HepG2 (cell line): ENCODE results near the gene CCL17. TPM values are rescaled to one million over a fixed set of nuclear protein-coding genes. Genes with fewer than 3 reads are reported as not detected.

Source experiments
- ATM ChIP-seq: fragments of 450-650 bp; IDR thresholded peaks from 2 replicates; pipeline ENCODE4 v1.7.1; 2017; ENCODE audit warnings: mild to moderate bottlenecking, borderline replicate concordance
- ATRX ChIP-seq: sonication (generic); formaldehyde crosslinking; IDR thresholded peaks from 2 replicates; pipeline ENCODE4 v1.4.0; 2020; ENCODE audit warnings: missing genetic modification reagents, borderline replicate concordance
- CHD4 ChIP-seq: fragments of 200-600 bp; sonication (generic); IDR thresholded peaks from 2 replicates; pipeline ENCODE4 v1.7.0; 2017; ENCODE audit warnings: mild to moderate bottlenecking, low read length, borderline replicate concordance
- CREB1 ChIP-seq, 2 experiments: fragments of 450-650 bp in 1 of 2; IDR thresholded peaks; 2 replicates each; pipeline ENCODE4 v1.6.1; 2016 to 2017; ENCODE audit warnings: control low read depth in 1 of 2, mild to moderate bottlenecking in 1 of 2, missing compliant biosample characterization in 1 of 2, missing genetic modification characterization in 1 of 2
- DNMT1 ChIP-seq: sonication (generic); formaldehyde crosslinking; IDR thresholded peaks from 2 replicates; pipeline ENCODE4 v1.5.1; 2020; ENCODE audit warnings: mild to moderate bottlenecking, missing genetic modification reagents
- ESRRA ChIP-seq: sonication (generic); formaldehyde crosslinking; IDR thresholded peaks from 2 replicates; pipeline ENCODE4 v1.5.1; 2020; ENCODE audit warnings: mild to moderate bottlenecking, low read depth, missing genetic modification reagents
- HOXA5 ChIP-seq: sonication (generic); formaldehyde crosslinking; IDR thresholded peaks from 2 replicates; pipeline ENCODE4 v1.4.0; 2020; ENCODE audit warnings: missing genetic modification reagents
- JARID2 ChIP-seq: sonication (generic); formaldehyde crosslinking; IDR thresholded peaks from 2 replicates; pipeline ENCODE4 v1.8.1; 2023; ENCODE audit warnings: missing genetic modification reagents, inconsistent platforms; ENCODE audit not compliant: insufficient replicate concordance
- MED13 ChIP-seq: sonication (generic); formaldehyde crosslinking; IDR thresholded peaks from 2 replicates; pipeline ENCODE4 v1.5.0; 2020; ENCODE audit warnings: missing genetic modification reagents
- MZF1 ChIP-seq: sonication (generic); formaldehyde crosslinking; IDR thresholded peaks from 2 replicates; pipeline ENCODE4 v1.8.1; 2023; ENCODE audit warnings: mild to moderate bottlenecking, missing genetic modification reagents, borderline replicate concordance
- POLR2A ChIP-seq, 2 experiments: IDR thresholded peaks; 2 replicates each; pipeline ENCODE4 v1.6.1; 2011; ENCODE audit warnings: low read depth in 2 of 2, low read length in 2 of 2, mild to moderate bottlenecking in 1 of 2, moderate library complexity in 1 of 2; ENCODE audit not compliant: insufficient read depth in 1 of 2
- POLR2AphosphoS5 ChIP-seq: IDR thresholded peaks from 2 replicates; pipeline ENCODE4 v1.6.1; 2012; ENCODE audit warnings: low read depth, low read length
- RBAK ChIP-seq: sonication (generic); formaldehyde crosslinking; IDR thresholded peaks from 2 replicates; pipeline ENCODE4 v1.5.1; 2020; ENCODE audit warnings: mild to moderate bottlenecking, missing genetic modification reagents
- SMYD3 ChIP-seq: sonication (generic); formaldehyde crosslinking; IDR thresholded peaks from 2 replicates; pipeline ENCODE4 v1.8.1; 2023; ENCODE audit warnings: mild to moderate bottlenecking, missing genetic modification reagents
- SP140L ChIP-seq: sonication (generic); formaldehyde crosslinking; IDR thresholded peaks from 2 replicates; pipeline ENCODE4 v1.4.0; 2020; ENCODE audit warnings: missing genetic modification reagents, borderline replicate concordance
- TEAD2 ChIP-seq: sonication (generic); formaldehyde crosslinking; IDR thresholded peaks from 2 replicates; pipeline ENCODE4 v1.9.0; 2021; ENCODE audit warnings: missing genetic modification reagents
- TOE1 ChIP-seq: sonication (generic); formaldehyde crosslinking; IDR thresholded peaks from 2 replicates; pipeline ENCODE4 v1.4.0; 2020; ENCODE audit warnings: mild to moderate bottlenecking, missing genetic modification reagents
- ZNF121 ChIP-seq: sonication (generic); formaldehyde crosslinking; IDR thresholded peaks from 2 replicates; pipeline ENCODE4 v1.5.0; 2020; ENCODE audit warnings: mild to moderate bottlenecking, missing genetic modification reagents
- ZNF7 ChIP-seq: IDR thresholded peaks from 2 replicates; pipeline ENCODE4 v1.6.1; 2016; ENCODE audit warnings: missing biosample characterization, missing genetic modification reagents
- ZNF775 ChIP-seq: sonication (generic); formaldehyde crosslinking; IDR thresholded peaks from 2 replicates; pipeline ENCODE4 v1.4.0; 2020; ENCODE audit warnings: missing genetic modification reagents, mild to moderate bottlenecking, moderate library complexity, borderline replicate concordance
- ZNF883 ChIP-seq: sonication (generic); formaldehyde crosslinking; IDR thresholded peaks from 2 replicates; pipeline ENCODE4 v1.5.1; 2020; ENCODE audit warnings: mild to moderate bottlenecking, missing genetic modification reagents; ENCODE audit errors: not compliant biosample characterization
- polyA plus RNA-seq, 8 experiments: library from polyadenylated mRNA; depleted of rRNA in 3 of 8; stranded (reverse) in 7 of 8; unstranded in 1 of 8; fragments of >200 nt; fragmentation: Illumina TruSeq in 4 of 8; extraction: Trizol in 4 of 8; gene quantifications; 2 replicates each; pipeline versions ENCODE4 v1.2.1 to v1.2.3, GENCODE V29; 2011 to 2016; ENCODE audit warnings: low read depth in 4 of 8, missing spikeins in 1 of 8, mixed read lengths in 1 of 8; ENCODE audit not compliant: insufficient read depth in 1 of 8
- total RNA-seq, 5 experiments: library from RNA; depleted of rRNA; stranded (reverse); fragments of >200 nt; fragmentation: Illumina TruSeq; extraction: Trizol; gene quantifications; 2 replicates each; pipeline ENCODE4 v1.2.3, GENCODE V29; 2016; ENCODE audit warnings: low read depth in 1 of 5
- TF ChIP-seq, protein P1 (sequence below): sonication (generic); formaldehyde crosslinking; IDR thresholded peaks from 2 replicates; pipeline ENCODE4 v1.4.0; 2020; ENCODE audit warnings: missing genetic modification reagents
- TF ChIP-seq, protein P2 (sequence below): sonication (generic); formaldehyde crosslinking; IDR thresholded peaks from 2 replicates; pipeline ENCODE4 v1.4.0; 2020; ENCODE audit warnings: missing genetic modification reagents
- TF ChIP-seq, protein P3 (sequence below): sonication (generic); formaldehyde crosslinking; IDR thresholded peaks from 2 replicates; pipeline ENCODE4 v1.4.0; 2020; ENCODE audit warnings: missing genetic modification reagents

Gene CCL17
- total and polyA plus RNA-seq, 2 of the 13 experiments (the other 11 are each of a cell fraction or from before 2014, with no cell fraction given) = not detected

DNA sequence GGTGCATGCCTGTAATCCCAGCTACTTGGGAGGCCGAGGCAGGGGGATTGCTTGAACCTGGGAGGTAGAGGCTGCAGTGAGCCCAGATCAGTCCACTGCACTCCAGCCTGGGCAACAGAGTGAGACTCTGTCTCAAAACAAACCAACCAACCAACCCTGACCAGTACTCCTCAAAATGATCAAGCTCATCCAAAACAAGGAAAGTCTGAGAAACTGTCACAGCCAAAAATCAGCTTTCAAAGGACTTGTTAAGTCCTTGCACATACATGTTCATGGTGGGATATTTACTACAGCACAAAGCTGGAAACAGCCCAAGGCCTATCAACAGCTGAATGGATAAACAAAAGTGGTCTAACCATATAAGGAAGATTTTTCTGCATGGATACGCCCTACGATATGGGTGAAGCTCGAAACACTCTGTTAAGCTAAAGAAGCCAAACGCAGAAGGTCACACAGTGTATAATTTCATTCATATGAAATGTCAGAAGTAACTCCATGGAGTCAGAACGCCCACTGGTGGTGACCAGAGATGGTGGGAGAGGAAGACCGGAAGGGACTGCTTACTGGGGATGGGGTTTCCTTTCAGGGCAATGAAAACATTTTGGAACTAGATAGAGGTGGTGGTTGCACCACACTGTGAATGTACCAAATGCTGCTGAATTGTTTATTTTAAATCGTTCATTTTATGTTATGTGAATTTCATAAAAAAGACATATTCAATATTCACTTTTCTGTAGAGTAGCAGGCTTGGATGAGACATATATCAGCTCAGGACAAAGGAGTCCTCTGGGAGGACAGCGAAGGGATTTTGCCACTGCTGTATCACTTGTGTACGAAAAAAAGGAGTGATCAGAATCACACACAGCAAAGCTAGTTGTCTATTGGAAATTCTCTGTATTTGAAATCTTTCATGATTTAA is 17.7 kb downstream of the CCL17 start (continued):
- TF ChIP-seq DNMT1 (CRISPR knock-in tag) = no peak
- TF ChIP-seq SMYD3 (CRISPR knock-in tag) = no peak
- TF ChIP-seq TEAD2 = no peak
- TF ChIP-seq, protein P1, sequence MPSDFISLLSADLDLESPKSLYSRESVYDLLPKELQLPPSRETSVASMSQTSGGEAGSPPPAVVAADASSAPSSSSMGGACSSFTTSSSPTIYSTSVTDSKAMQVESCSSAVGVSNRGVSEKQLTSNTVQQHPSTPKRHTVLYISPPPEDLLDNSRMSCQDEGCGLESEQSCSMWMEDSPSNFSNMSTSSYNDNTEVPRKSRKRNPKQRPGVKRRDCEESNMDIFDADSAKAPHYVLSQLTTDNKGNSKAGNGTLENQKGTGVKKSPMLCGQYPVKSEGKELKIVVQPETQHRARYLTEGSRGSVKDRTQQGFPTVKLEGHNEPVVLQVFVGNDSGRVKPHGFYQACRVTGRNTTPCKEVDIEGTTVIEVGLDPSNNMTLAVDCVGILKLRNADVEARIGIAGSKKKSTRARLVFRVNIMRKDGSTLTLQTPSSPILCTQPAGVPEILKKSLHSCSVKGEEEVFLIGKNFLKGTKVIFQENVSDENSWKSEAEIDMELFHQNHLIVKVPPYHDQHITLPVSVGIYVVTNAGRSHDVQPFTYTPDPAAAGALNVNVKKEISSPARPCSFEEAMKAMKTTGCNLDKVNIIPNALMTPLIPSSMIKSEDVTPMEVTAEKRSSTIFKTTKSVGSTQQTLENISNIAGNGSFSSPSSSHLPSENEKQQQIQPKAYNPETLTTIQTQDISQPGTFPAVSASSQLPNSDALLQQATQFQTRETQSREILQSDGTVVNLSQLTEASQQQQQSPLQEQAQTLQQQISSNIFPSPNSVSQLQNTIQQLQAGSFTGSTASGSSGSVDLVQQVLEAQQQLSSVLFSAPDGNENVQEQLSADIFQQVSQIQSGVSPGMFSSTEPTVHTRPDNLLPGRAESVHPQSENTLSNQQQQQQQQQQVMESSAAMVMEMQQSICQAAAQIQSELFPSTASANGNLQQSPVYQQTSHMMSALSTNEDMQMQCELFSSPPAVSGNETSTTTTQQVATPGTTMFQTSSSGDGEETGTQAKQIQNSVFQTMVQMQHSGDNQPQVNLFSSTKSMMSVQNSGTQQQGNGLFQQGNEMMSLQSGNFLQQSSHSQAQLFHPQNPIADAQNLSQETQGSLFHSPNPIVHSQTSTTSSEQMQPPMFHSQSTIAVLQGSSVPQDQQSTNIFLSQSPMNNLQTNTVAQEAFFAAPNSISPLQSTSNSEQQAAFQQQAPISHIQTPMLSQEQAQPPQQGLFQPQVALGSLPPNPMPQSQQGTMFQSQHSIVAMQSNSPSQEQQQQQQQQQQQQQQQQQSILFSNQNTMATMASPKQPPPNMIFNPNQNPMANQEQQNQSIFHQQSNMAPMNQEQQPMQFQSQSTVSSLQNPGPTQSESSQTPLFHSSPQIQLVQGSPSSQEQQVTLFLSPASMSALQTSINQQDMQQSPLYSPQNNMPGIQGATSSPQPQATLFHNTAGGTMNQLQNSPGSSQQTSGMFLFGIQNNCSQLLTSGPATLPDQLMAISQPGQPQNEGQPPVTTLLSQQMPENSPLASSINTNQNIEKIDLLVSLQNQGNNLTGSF (CRISPR knock-in tag) = no peak
- no peak for TF ChIP-seq CREB1 (IDR thresholded peaks at IDR 0.05)
- no peak for TF ChIP-seq CREB1 (CRISPR knock-in tag; IDR thresholded peaks at IDR 0.05)
- TF ChIP-seq, protein P2, sequence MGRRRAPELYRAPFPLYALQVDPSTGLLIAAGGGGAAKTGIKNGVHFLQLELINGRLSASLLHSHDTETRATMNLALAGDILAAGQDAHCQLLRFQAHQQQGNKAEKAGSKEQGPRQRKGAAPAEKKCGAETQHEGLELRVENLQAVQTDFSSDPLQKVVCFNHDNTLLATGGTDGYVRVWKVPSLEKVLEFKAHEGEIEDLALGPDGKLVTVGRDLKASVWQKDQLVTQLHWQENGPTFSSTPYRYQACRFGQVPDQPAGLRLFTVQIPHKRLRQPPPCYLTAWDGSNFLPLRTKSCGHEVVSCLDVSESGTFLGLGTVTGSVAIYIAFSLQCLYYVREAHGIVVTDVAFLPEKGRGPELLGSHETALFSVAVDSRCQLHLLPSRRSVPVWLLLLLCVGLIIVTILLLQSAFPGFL = no peak
- TF ChIP-seq, protein P3, sequence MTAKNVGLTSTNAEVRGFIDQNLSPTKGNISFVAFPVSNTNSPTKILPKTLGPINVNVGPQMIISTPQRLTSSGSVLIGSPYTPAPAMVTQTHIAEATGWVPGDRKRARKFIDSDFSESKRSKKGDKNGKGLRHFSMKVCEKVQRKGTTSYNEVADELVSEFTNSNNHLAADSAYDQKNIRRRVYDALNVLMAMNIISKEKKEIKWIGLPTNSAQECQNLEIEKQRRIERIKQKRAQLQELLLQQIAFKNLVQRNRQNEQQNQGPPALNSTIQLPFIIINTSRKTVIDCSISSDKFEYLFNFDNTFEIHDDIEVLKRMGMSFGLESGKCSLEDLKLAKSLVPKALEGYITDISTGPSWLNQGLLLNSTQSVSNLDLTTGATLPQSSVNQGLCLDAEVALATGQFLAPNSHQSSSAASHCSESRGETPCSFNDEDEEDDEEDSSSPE (CRISPR knock-in tag) = no peak
- TF ChIP-seq CHD4 = no peak
- TF ChIP-seq ZNF775 (CRISPR knock-in tag) = no peak
- TF ChIP-seq RBAK (CRISPR knock-in tag) = no peak
- no peak for TF ChIP-seq ATRX (CRISPR knock-in tag)
- TF ChIP-seq SP140L = no peak
- no peak for TF ChIP-seq ZNF883 (CRISPR knock-in tag)
- TF ChIP-seq HOXA5 (CRISPR knock-in tag) = no peak
- peak; percentile 65 for TF ChIP-seq ZNF121 (CRISPR knock-in tag)
- no peak for TF ChIP-seq MZF1 (CRISPR knock-in tag)
- no peak for TF ChIP-seq ATM
- TF ChIP-seq POLR2AphosphoS5 = no peak
- no peak for TF ChIP-seq TOE1 (CRISPR knock-in tag)
- TF ChIP-seq ESRRA = no peak
- no peak for TF ChIP-seq JARID2 (CRISPR knock-in tag)
- TF ChIP-seq MED13 (CRISPR knock-in tag) = no peak
- peak; percentile 13; the same call in 1 of the 2 replicates for TF ChIP-seq ZNF7
- TF ChIP-seq POLR2A (IDR thresholded peaks at IDR 0.05; ENCODE audit: insufficient read depth in 1 of 2, low read depth in 2 of 2, low read length in 2 of 2) = no peak
